ENCODE data around the gene MEIOB.
A peak's percentile ranks its signal among the peaks of the same experiment; 100 is the strongest.
"Not testable (repeated sequence)": the region's sequence is repeated elsewhere in the genome, so short reads cannot be mapped to it uniquely, and the experiment has no call there.

MEIOB gene

DNA sequence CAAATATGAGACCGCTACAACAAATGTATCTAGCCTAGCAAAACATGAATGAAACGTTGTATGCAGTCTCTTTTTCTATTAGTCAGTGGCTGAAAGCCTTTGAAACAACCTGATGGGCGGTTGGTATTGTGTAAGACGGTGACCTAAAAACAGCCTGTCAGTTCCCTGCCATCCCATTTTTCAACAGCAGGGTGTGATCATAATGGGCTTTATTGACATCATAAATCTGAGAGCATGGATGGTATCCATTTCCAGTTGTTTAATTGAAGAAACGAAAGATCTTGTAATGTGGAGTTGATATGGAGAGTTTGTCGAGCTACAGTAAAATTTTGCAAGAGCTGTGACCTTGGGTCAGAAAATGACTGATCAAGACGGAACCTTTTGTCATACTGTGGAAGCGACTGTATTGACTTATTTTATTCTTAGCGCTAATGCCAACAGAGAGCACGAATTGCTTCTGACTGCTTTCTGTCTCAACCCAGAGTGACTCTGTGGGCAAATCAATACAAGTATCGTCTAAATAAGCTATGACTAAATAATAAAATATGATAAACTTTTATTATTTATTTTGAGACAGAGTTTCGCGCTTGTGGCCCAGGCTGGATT, 12.3 kb upstream of the MEIOB start:
- intact Hi-C loops (cut with DNase I): no loop called here
- no peak for DNase-seq

DNA sequence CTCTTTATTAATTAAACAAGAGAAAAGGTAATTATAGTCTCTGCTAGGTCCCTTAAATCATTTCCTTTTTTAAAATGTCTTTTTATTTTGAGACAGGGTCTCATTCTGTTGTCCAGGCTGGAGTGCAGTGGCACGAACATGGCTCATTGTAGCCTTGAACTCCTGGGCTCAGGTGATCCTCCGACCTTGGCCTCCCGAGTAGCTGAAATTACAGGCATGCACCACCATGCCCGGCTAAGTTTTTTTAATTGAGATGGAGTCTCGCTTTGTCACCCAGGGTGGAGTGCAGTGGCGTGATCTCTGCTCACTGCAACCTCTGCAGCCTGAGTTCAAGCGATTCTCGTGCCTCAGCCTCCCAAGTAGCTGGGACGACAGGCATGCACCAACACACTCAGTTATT, 9.2 kb upstream of the MEIOB start:
- peak in 1 of 42 donors; percentile 16 for DNase-seq
- intact Hi-C loops (cut with DNase I): not testable (repeated sequence)

DNA sequence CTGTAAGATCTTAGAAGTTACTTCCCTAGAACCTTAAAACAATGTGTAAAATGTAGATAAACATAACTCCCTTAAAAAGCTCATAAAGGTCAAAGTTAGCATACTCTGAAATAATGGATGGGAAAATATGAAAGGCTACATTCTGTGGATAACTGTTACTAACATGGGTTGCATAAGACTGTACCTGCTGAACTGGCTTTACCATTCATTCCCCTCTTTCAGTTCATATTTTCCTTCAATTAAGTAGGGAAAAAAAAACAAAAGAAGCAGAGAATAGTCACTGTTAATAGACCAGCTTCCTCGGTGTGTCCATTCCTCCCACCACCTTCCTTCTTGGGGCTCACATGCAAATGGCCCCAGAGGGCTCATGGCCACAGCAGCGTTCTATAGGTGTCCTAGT, 7.5 kb upstream of the MEIOB start:
- intact Hi-C loops (cut with DNase I): no loop called here
- no peak for DNase-seq

DNA sequence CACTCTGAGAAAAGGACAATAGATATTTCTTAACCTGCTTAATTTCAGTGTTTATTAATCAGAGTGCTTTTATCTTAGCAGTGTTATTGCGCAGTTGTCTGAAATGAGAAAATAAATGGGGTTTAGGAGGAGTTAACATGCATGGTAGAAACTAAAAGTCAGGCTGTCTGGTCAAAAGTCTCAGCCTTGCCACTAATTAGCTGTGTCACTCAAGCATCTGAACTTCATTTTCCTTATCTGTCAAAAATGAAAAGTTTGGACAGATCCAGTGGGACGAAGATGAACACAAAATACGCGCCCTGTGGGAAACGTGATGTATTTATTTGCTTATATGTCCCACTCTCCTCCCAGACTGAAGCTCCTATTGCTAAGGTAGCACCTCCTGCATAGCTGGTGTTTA, 6.3 kb upstream of the MEIOB start:
- DNase-seq: peak in 1 of 42 donors; percentile 11
- intact Hi-C loops (cut with DNase I): no loop called here

DNA sequence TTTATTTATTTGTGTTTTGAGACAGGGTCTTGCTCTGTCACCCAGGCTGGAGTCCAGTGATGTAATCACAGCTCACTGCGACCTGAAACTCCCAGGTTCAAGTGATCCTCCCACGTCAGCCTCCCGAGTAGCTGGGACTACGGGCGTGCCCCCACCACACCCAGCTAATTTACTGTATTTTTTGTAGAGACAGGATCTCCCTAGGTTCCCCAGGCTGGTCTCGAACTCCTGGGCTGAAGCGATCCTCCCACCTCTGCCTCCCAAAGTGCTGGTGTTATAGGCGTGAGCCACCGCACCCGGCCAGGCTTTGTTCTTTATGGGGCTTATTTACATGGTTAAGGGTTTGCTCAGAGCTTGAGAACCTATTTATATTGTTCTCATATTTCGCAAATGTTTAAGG, 5.8 kb upstream of the MEIOB start:
- intact Hi-C loops (cut with DNase I): no loop called here
- no peak for DNase-seq

DNA sequence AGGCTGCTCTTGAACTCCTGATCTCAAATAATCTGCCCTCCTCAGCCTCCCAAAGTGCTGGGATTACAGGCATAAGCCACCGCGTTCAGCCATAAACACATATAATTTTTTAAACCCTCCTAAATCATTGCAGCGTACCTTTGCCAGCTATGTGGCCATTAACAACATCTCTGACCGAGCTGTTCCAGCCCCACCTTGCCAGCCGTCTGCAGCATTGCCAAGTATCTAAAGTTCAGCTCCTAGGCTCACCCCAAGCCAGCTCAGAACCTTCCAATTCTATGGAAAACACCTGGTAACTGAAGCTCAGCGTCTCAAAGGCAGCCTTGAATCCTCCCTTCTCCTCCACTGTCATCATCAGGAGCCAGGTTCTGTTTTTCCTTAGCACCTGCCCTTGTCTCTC, 5.1 kb upstream of the MEIOB start:
- DNase-seq: peak in 1 of 42 donors; percentile 11
- intact Hi-C loops (cut with DNase I): no loop called here

DNA sequence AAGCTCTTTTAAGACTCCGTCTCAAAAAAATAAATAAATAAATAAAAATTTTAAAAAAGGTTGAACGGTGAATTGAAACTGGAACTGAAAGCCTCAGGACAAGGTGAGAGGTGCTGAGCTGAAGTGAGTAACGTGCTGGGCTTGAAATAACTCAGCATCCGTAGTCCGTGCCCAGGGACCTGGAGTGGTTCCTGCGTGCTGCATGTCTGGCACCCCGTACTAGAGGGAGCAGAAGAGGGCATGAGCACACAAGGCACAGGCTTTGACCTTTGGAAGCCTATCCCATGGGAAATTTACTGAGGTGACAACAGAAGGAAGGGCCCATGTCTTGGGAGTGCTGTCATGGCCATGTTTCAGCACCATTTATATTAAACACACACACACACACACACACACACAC, 4.5 kb upstream of the MEIOB start:
- intact Hi-C loops (cut with DNase I): no loop called here
- no peak for DNase-seq

DNA sequence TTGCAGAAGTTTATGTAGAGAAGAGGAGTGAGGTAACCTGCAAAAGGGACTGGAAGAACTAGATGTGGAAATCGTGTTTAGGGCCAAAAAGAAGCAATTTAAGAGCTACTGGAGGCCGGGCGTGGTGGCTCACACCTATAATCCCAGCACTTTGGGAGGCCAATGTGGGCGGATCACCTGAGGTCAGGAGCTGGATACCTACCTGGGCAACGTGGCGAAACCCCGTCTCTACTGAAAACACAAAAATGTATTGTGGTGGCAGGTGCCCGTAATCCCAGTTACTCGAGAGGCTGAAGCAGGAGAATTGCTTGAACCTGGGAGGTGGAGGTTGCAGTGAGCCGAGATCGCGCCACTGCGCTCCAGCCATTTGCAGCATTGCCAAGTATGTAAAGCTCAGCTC, 4.1 kb upstream of the MEIOB start:
- intact Hi-C loops (cut with DNase I); DNase-seq: not testable (repeated sequence)

DNA sequence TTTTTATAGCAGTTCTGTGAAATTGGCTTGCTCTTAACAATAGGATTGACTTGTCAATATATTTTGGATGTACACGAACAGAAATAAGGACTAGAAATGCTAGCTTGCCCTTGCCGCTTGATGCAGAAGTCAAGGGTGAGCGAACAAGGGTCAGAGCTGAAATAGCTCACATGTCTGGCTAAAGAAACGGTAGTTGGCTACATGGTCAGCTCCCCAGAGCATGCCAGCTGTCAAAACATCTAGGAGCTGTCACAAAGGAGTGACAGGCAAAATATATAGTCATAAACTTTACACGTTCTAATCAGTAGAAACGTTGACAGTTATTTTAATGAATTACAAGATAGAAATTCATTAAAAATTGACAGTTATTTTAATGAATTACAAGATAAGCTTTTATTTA, 2.9 kb upstream of the MEIOB start:
- intact Hi-C loops (cut with DNase I): no loop called here
- DNase-seq: no peak

DNA sequence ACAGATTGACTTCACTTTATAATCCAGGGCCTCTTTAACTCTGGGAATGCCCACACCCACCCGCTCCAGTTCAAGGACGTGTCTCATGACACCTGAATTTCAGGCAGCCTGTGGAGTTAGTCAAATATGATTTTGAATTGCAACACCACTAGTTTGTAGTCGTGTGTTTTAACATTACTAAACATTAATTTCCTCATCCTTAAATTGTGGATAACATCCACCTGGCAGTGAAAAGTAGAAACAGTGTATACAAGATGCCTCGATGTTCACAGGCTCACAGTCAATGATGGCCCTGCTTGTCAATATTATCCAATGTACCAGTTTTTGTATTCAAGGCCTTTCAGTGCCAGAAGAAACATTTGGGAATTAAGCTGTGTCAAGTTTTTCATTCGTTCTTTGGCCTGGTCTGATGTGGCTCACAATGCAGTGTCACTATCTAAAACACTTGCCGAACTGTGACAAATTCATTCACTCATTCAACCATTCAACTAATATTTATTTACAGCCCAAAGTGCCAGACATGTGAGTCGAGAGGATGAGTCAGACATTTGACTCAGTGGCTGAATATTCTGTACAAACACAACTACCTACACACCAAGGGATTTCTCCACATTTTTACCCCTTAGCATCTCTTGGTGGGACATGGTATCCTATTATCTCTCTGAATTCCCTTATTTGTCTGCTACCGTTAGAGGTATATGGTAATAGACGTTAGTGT, 1.4 kb downstream of the MEIOB start:
- no peak for DNase-seq
- intact Hi-C loops (cut with DNase I): no loop called here

DNA sequence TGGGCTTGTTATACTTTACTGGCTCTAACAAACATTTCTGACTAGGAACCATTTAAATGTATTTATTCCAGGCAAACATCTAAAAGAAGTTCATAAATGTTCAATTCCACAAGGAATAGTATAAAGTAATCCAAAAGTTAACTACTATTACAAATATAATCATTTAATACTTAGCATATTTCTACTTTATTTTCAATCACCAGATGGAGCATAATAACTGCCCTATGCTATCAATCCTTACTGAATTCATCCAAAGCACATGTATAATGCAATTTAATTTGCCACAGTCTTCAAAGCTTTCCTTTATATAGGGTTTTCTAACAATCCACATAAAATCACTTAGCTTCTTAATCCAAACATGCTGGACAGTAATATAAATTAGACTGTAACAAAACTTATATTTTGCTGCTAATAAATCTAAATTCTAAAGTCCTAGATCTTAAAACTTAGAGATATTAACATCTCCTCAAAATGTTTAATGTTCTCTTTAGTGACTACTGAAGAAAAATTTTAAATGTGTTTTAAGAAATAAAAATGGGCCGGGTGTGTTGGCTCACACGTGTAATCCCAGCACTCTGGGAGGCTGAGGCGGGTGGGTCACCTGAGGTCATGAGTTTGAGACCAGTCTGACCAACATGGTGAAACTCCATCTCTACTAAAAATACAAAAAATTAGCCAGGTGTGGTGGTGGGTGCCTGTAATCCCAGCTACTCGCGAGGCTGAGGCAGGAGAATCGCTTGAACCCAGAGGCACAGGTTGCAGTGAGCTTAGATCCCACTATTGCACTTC, 5.9 kb downstream of the MEIOB start:
- intact Hi-C loops (cut with DNase I): loop anchor here (2.0 kb wide), 1 partner anchor 63 kb away; no protein-coding TSS in a partner anchor
- peak in 1 of 42 donors; percentile 15 for DNase-seq

DNA sequence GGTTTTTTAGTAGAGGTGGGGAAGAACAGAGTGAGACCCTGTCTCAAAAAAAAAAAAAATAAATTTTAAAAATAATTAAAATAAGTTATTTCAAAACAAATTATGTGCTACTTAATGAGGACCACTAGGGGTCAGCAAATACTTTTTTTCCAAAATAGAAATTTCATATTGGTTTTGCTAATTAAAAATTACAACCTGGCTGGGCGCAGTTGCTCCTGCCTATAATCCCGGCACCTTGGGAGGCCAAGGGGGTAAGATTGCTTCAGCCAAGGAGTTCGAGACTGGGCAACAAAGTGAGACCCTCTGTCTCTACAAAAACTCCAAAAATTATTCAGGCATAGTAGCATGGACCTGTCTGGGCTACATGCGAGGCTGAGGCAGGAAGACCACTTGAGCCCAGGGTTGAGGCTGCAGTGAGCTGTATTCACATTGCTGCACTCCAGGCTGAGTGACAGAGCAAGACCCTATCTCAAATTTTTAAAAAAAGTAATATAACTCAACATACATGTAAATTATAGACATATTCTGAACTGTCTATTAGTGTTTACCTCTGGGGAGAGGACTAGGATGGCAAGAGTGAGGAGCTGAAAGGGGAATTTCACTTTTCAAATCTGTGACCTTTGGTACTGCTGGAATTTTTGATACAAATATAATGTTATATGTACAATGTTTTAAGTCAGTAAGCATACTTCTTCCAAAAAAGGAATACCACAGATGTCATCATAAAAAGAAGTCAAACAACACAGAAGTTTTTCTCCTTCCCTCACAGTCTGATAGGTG, 8.1 kb downstream of the MEIOB start:
- intact Hi-C loops (cut with DNase I): loop anchor here (2.0 kb wide), 1 partner anchor 65 kb away; no protein-coding TSS in a partner anchor
- peak in 3 of 42 donors; percentile 3 to 34 (median 26) for DNase-seq

DNA sequence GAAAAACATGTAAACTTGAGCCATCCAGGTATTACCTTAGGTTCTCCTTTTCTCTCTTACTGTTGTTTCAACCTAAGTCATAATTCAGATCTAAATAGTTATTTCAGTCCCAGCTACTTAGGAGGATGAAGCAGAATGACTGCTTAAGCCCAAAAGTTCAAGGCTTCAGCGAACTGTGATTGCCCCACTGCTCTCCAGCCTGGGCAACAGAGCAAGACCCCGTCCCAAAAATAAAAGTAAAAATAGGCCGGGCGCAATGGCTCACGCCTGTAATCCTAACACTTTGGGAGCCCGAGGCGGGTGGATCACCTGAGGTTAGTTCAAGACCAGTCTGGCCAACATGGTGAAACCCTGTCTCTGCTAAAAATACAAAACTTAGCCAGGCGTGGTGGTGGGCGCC, 9.6 kb downstream of the MEIOB start:
- intact Hi-C loops (cut with DNase I): no loop called here
- DNase-seq: peak in 1 of 42 donors; percentile 22

DNA sequence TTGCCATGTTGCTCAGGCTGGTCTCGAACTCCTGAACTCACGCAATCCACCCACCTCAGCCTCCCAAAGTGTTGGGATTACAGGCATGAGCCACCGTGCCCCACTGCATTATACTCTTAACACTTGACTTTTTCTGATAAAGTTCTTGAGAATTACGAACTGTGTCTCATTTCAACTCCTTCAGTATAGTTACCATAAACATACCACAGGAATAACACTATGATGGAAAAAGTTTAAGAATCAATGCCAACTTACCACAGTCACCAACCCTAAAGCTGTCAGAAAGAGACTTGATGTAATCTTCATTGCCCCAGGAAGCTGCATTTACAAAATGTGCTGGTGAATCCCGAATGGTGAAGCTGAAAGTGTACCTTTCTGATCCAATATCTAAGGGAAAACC, 10.2 kb downstream of the MEIOB start:
- intact Hi-C loops (cut with DNase I): no loop called here

DNA sequence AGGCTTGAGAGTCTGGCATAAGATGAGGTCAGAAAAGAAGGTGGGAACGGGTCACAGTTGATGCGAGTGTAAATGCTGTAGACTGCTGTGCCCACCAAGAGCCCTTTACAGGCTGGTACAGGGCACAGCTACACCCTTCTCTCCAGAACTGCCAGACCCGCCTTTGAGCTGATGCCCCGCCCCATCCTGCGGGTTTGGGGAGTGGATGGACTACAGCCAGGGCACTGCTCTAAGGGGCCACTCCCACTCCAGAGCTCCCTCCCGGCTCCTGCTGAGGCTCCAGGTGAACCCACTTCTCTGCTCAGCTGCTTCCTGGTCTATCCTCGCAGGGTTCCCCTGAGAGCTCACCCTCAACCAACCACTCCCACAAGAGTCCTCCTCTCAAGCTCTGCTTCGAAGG, 12.3 kb downstream of the MEIOB start:
- intact Hi-C loops (cut with DNase I): no loop called here
- peak in 1 of 42 donors; percentile 2 for DNase-seq

More for the DNA sequence above, 10.2 kb downstream of the MEIOB start:
- DNase-seq: peak in 1 of 42 donors; percentile 4

DNA sequence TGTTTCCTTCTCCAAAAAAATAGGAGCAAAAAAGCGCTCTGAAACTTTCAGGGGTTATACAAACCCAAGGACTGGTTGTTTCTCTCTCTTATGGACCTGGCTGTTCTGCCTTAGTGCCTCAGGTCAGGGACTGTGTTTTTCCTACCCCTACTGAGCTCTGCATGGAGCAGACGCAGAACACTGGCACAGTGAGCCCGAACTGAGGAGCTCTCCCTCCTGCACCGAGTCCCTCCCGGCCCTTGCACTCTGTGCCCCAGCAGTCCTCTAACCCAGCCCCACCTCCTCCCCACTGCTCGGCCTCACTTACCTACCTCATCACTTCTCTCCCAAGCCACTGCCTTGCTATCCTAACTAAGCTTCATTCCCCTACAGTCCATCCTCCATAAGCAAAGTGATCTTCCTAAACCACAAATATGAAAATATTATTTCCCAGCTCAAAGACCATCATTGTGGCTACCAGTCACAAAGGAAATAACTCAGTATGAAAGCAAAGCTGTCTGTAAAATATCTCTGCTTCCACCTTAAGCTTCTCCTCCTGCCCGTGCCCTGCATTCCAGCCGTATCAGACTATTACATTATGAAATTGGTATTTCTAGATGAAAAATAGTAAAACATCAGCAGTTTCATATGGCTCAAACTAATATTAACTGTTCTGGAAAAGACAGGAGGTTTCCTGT, 13.6 kb downstream of the MEIOB start:
- intact Hi-C loops (cut with DNase I): no loop called here

DNA sequence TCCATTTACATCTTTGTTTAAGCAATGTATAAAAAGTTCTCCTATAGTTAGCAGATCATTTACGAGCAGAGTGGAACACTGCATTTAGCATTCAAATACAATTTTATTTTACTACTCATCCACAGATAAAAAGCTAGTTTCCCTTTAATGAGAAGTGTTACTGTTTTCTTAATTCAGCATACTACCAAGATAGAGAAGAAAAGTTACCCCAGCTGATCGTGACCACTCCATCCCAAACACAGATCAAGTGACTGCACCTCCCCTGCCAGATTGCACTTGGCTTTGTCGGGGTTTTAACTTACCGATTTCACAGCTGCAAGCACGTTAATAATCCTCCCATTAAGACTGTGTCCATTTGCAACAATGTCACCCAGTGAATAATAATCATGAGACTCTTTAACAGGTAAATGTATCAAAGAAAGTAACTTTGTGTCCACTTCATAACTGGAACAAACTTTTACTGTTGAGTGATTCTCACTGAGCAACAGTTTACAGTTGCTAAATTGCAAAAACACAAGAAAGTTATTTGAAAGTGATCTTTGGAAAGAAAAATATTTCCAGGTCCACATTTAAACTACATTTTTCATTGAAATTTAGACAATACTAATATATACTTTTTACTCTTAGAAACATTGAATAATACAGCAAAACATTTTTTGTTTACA, 14.4 kb downstream of the MEIOB start:
- intact Hi-C loops (cut with DNase I): no loop called here
- no peak for DNase-seq

More for the DNA sequence above, 13.6 kb downstream of the MEIOB start:
- peak in 1 of 42 donors; percentile 23 for DNase-seq

DNA sequence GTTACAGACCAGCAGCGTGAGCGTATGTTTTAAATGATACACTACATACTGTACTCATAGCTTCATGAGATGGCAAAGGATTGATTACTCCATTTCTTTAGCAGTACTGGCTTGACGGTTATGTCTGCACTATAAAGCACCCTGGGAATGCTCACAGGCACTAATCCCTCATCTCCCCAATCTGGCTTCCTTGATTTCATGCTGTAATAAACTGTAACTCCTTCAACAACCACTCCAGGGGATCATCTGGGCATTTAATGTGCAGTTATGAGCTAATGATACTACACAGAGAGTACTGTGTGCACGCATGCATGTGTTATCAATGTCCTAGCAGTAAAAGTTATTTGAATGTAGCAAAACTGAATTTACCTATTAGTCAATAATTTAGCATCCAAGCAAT, 20.2 kb downstream of the MEIOB start:
- intact Hi-C loops (cut with DNase I): no loop called here
- no peak for DNase-seq
